Ascending aorta (tissue), 2 donors: ENCODE results near the gene SCARB2. TPM values are rescaled to one million over a fixed set of nuclear protein-coding genes. Genes with fewer than 3 reads are reported as not detected.

Source experiments
- DNase-seq, 2 donors: peaks; one replicate each; pipeline ENCODE4 v3.0.0-alpha.2; 2019; ENCODE audit warnings: low spot score in 2 of 2
- H3K27ac ChIP-seq, 2 donors: fragments of 200-600 bp; sonication (generic); one replicate each; pipeline ENCODE4 v1.5.1; 2016 to 2017; ENCODE audit warnings: mild to moderate bottlenecking in 1 of 2
- H3K27me3 ChIP-seq: fragments of 200-600 bp; sonication (generic); one replicate; pipeline ENCODE4 v1.5.1; 2017
- H3K36me3 ChIP-seq, 2 donors: fragments of 200-600 bp; sonication (generic); one replicate each; pipeline ENCODE4 v1.5.1; 2016
- H3K4me1 ChIP-seq, 2 donors: fragments of 200-600 bp; sonication (generic); one replicate each; pipeline ENCODE4 v1.5.1; 2016 to 2017; ENCODE audit warnings: mild to moderate bottlenecking in 1 of 2
- H3K4me3 ChIP-seq, 2 donors: fragments of 200-600 bp; sonication (generic); one replicate each; pipeline ENCODE4 v1.5.1; 2016 to 2017; ENCODE audit warnings: mild to moderate bottlenecking in 1 of 2
- H3K9me3 ChIP-seq, 2 donors: fragments of 200-600 bp; sonication (generic); one replicate each; pipeline ENCODE4 v1.5.1; 2016
- CTCF ChIP-seq, 3 experiments: fragments of 200-600 bp in 2 of 3; fragments of 450-650 bp in 1 of 3; sonication (generic) in 2 of 3; IDR thresholded peaks; one replicate each; pipeline ENCODE4 v1.5.1; 2016 to 2019; ENCODE audit warnings: antibody characterized with exemption in 3 of 3, mild to moderate bottlenecking in 1 of 3, moderate library complexity in 1 of 3
- intact Hi-C: fragments of 100-400 bp; cut with DNase I; formaldehyde crosslinking; loops from one replicate; pipeline ENCODE4 v1.15.1; 2023
- total RNA-seq: library from RNA; depleted of rRNA; stranded (reverse); fragments of >200 nt; gene quantifications from one replicate; pipeline ENCODE4 v1.1.0, GENCODE V29; 2016

Gene SCARB2
- total RNA-seq, 1 donor from 2014 or later: 94.1 TPM

- TF ChIP-seq CTCF (IDR thresholded peaks at IDR 0.05): no peak
- Histone ChIP-seq H3K4me1 (peaks cover 10 to 54% of the 10 kb centered on the region in 2 donors), H3K9me3 (no peaks in the 10 kb centered on the region), H3K4me3 (no peak overlapping the region), H3K27ac (peak overlapping the region; percentile 71), H3K27me3 (no peaks in the 10 kb centered on the region), H3K36me3 (peaks cover under 1 to 12% of the 10 kb centered on the region in 2 donors)
- no peak for DNase-seq
- intact Hi-C loops: loop anchor here (2.0 to 10.0 kb wide), 2 partner anchors 14 to 556 kb away; partner anchors contain the start of gene SCARB2
Observed at GRCh38 chr4:76198411-76199237, 15.0 kb downstream of the SCARB2 start.

GRCh38 chr4:76197971-76198410 lies 15.6 kb downstream of the SCARB2 start:
- H3K4me3 ChIP-seq: no peak overlapping the region
- intact Hi-C loops: loop anchor here (2.0 to 10.0 kb wide), 2 partner anchors 15 to 557 kb away; partner anchors contain the start of gene SCARB2

GRCh38 chr4:76197031-76197743 lies 16.4 kb downstream of the SCARB2 start:
- Histone ChIP-seq H3K4me3 (no peak overlapping the region), H3K36me3 (peaks cover 15 to 27% of the 10 kb centered on the region in 2 donors), H3K27ac (peak overlapping the region; percentile 71), H3K27me3 (no peaks in the 10 kb centered on the region), H3K4me1 (peaks cover 10 to 55% of the 10 kb centered on the region in 2 donors), H3K9me3 (peaks cover 0 to 5% of the 10 kb centered on the region in 2 donors)
- intact Hi-C loops: loop anchor here (10.0 kb wide), 1 partner anchor 558 kb away; no protein-coding TSS in a partner anchor
- no peak for TF ChIP-seq CTCF (IDR thresholded peaks at IDR 0.05)
- DNase-seq: no peak

More at GRCh38 chr4:76197971-76198410, 15.6 kb downstream of the SCARB2 start:
- peaks cover 7 to 19% of the 10 kb centered on the region in 2 donors for H3K36me3 ChIP-seq
- H3K27ac ChIP-seq: peak overlapping the region; percentile 71
- peaks cover 10 to 55% of the 10 kb centered on the region in 2 donors for H3K4me1 ChIP-seq
- no peaks in the 10 kb centered on the region for H3K9me3 ChIP-seq
- TF ChIP-seq CTCF (IDR thresholded peaks at IDR 0.05): no peak
- no peaks in the 10 kb centered on the region for H3K27me3 ChIP-seq
- DNase-seq: no peak

GRCh38 chr4:76196376-76196775 lies 17.2 kb downstream of the SCARB2 start:
- no peaks in the 10 kb centered on the region for H3K27me3 ChIP-seq
- peaks cover 10 to 55% of the 10 kb centered on the region in 2 donors for H3K4me1 ChIP-seq
- H3K36me3 ChIP-seq: peaks cover 15 to 35% of the 10 kb centered on the region in 2 donors
- intact Hi-C loops: loop anchor here (10.0 kb wide), 1 partner anchor 558 kb away; no protein-coding TSS in a partner anchor
- DNase-seq: no peak
- no peak for TF ChIP-seq CTCF (IDR thresholded peaks at IDR 0.05)
- peak overlapping the region; percentile 65 to 71 for H3K27ac ChIP-seq
- peaks cover 0 to 5% of the 10 kb centered on the region in 2 donors for H3K9me3 ChIP-seq
- H3K4me3 ChIP-seq: no peak overlapping the region

GRCh38 chr4:76195326-76195725 lies 18.3 kb downstream of the SCARB2 start:
- Histone ChIP-seq H3K4me3 (no peak overlapping the region), H3K27ac (peak overlapping the region; percentile 63 to 65), H3K4me1 (peaks cover 8 to 53% of the 10 kb centered on the region in 2 donors), H3K9me3 (peaks cover 0 to 5% of the 10 kb centered on the region in 2 donors), H3K27me3 (no peaks in the 10 kb centered on the region), H3K36me3 (peaks cover 15 to 38% of the 10 kb centered on the region in 2 donors)
- no peak for TF ChIP-seq CTCF (IDR thresholded peaks at IDR 0.05)
- intact Hi-C loops: loop anchor here (10.0 kb wide), 1 partner anchor 559 kb away; no protein-coding TSS in a partner anchor
- DNase-seq: no peak
